ENCODE measurements around the gene C5. TPM values are rescaled to one million over a fixed set of nuclear protein-coding genes. Genes with fewer than 3 reads are reported as not detected.
A peak's percentile ranks its signal among the peaks of the same experiment; 100 is the strongest.

The C5 gene
- total RNA-seq, 1 experiment from 2014 or later = 0.66 TPM

DNA sequence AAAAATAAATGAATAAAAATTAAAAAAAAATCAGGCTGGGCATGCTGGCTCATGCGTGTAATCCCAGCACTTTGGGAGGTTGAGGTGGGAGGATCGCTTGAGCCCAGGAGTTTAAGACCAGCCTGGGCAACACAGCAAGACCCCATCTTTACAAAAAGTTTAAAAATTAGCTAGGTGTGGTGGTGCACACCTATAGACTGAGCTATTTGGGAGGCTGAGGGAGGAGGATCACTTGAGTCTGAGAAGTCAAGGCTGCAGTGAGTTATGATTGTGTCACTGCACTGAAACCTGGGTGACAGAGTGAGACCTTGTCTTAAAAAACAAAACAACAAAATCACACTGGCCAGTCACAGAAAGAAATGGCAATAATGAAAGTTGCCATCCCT is 21.3 kb upstream of the C5 start:
- ChIA-PET POLR2A (no interaction called here), CTCF (interaction anchor here (0.9 to 2.4 kb wide), 4 partner anchors 11 to 315 kb away, joined by 4 to 20 read pairs (median 8); no protein-coding TSS in a partner anchor), RAD21 (ENCODE audit: low non-redundant PET in 1 of 2, low total read pairs in 2 of 2, uncharacterized antibody in 2 of 2, unreplicated experiment in 2 of 2) (no interaction called here)
- H3K4me2 ChIP-seq (ENCODE audit: low read length) = peak overlapping the region; percentile 60
- no peak for ATAC-seq
- intact Hi-C loops (cut with micrococcal nuclease) = no loop called here
- peaks cover 2% of the 10 kb centered on the region; the same call in 1 of the 2 replicates for H3K27me3 ChIP-seq (ENCODE audit: insufficient read depth, low read length)
- DNase-seq (ENCODE audit: low read depth, low spot score) = no peak
- BruUV-seq (replicated peaks) = no TSS peak
- no peaks in the 10 kb centered on the region for H3K79me2 ChIP-seq (ENCODE audit: insufficient read depth, low read length)
- H3K4me1 ChIP-seq (ENCODE audit: control insufficient read depth in 1 of 2, insufficient read depth in 2 of 2, low read length in 2 of 2) = peaks cover 0 to 20% of the 10 kb centered on the region in 2 experiments; a peak in 2 of 4 replicates
- no peaks in the 10 kb centered on the region for H3K36me3 ChIP-seq (ENCODE audit: control insufficient read depth in 1 of 2, insufficient read depth in 2 of 2, low read length in 2 of 2)
- no peaks in the 10 kb centered on the region for H4K20me1 ChIP-seq (ENCODE audit: insufficient read depth)
- H3K9me2 ChIP-seq (ENCODE audit: insufficient read depth) = no peaks in the 10 kb centered on the region
- no peaks in the 10 kb centered on the region for H3K9me3 ChIP-seq (ENCODE audit: control insufficient read depth in 1 of 2, insufficient read depth in 1 of 2, low read depth in 1 of 2, low read length in 2 of 2)
- no peak overlapping the region for H3K27ac ChIP-seq (ENCODE audit: low read depth, low read length)
- TF ChIP-seq, protein P1, sequence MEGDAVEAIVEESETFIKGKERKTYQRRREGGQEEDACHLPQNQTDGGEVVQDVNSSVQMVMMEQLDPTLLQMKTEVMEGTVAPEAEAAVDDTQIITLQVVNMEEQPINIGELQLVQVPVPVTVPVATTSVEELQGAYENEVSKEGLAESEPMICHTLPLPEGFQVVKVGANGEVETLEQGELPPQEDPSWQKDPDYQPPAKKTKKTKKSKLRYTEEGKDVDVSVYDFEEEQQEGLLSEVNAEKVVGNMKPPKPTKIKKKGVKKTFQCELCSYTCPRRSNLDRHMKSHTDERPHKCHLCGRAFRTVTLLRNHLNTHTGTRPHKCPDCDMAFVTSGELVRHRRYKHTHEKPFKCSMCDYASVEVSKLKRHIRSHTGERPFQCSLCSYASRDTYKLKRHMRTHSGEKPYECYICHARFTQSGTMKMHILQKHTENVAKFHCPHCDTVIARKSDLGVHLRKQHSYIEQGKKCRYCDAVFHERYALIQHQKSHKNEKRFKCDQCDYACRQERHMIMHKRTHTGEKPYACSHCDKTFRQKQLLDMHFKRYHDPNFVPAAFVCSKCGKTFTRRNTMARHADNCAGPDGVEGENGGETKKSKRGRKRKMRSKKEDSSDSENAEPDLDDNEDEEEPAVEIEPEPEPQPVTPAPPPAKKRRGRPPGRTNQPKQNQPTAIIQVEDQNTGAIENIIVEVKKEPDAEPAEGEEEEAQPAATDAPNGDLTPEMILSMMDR (IDR thresholded peaks at IDR 0.05 in 2 of 3, conservative IDR thresholded peaks at IDR 0.05 in 1 of 3; ENCODE audit: borderline replicate concordance in 1 of 3, insufficient read depth in 1 of 3, low read depth in 2 of 3, low read length in 2 of 3) = no peak
- TF ChIP-seq, protein P2, sequence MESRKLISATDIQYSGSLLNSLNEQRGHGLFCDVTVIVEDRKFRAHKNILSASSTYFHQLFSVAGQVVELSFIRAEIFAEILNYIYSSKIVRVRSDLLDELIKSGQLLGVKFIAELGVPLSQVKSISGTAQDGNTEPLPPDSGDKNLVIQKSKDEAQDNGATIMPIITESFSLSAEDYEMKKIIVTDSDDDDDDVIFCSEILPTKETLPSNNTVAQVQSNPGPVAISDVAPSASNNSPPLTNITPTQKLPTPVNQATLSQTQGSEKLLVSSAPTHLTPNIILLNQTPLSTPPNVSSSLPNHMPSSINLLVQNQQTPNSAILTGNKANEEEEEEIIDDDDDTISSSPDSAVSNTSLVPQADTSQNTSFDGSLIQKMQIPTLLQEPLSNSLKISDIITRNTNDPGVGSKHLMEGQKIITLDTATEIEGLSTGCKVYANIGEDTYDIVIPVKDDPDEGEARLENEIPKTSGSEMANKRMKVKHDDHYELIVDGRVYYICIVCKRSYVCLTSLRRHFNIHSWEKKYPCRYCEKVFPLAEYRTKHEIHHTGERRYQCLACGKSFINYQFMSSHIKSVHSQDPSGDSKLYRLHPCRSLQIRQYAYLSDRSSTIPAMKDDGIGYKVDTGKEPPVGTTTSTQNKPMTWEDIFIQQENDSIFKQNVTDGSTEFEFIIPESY (IDR thresholded peaks at IDR 0.05; ENCODE audit: extremely low read depth, insufficient replicate concordance, low read length) = no peak
- TF ChIP-seq ATF3 (IDR thresholded peaks at IDR 0.05) (no peak), JUND (IDR thresholded peaks at IDR 0.05) (no peak), ZFX (IDR thresholded peaks at IDR 0.05) (no peak), TCF7L2 (IDR thresholded peaks at IDR 0.05; ENCODE audit: borderline replicate concordance, extremely low read depth, insufficient read depth, insufficient read length) (no peak), EZH2 (IDR thresholded peaks at IDR 0.05) (no peak), SP1 (IDR thresholded peaks at IDR 0.05; ENCODE audit: low read depth) (no peak), EGR1 (IDR thresholded peaks at IDR 0.05; ENCODE audit: low read depth) (no peak), MAX (IDR thresholded peaks at IDR 0.05) (no peak), RAD21 (IDR thresholded peaks at IDR 0.05; ENCODE audit: low read depth) (no peak), EZH2phosphoT487 (IDR thresholded peaks at IDR 0.05; ENCODE audit: borderline replicate concordance) (no peak), SIN3A (IDR thresholded peaks at IDR 0.05; ENCODE audit: low read depth) (no peak)
- H2AFZ ChIP-seq (ENCODE audit: low read depth, low read length, poor library complexity, severe bottlenecking) = peak overlapping the region; percentile 60
- no peak overlapping the region for H3K9ac ChIP-seq (ENCODE audit: low read length)
- peak overlapping the region; percentile 31 to 54 for H3K4me3 ChIP-seq (replicated peaks in 1 of 2; ENCODE audit: low read depth in 1 of 2, low read length in 2 of 2)

Measured in HCT116 (cell line).